NK-92 treated with Interleukin-12 subunit alpha and Interleukin-12 subunit beta, amount 100 ng/mL, for 24 hours (cell line): ENCODE results near the gene FADS6.
"Not testable (repeated sequence)": the region's sequence is repeated elsewhere in the genome, so short reads cannot be mapped to it uniquely, and the experiment has no call there.

Experiments
- DNase-seq: peaks from one replicate; lab custom pipeline; 2025; lab: John Stamatoyannopoulos, UW

Gene FADS6

GRCh38 chr17:74921026-74921681, 27.7 kb upstream of the FADS6 start:
- DNase-seq, result no peak

GRCh38 chr17:74920642-74921025, 27.2 kb upstream of the FADS6 start:
- no peak for DNase-seq

GRCh38 chr17:74920306-74920620, 26.8 kb upstream of the FADS6 start:
- no peak for DNase-seq

- DNase-seq, result no peak
Measured at GRCh38 chr17:74919440-74920305, 26.2 kb upstream of the FADS6 start.

- DNase-seq, result no peak
Measured at GRCh38 chr17:74918906-74919305, 25.5 kb upstream of the FADS6 start.

GRCh38 chr17:74917430-74917829, 24.0 kb upstream of the FADS6 start:
- no peak for DNase-seq

- DNase-seq, result no peak
Measured at GRCh38 chr17:74916851-74917199, 23.4 kb upstream of the FADS6 start.

- DNase-seq, result no peak
Measured at GRCh38 chr17:74916136-74916850, 22.9 kb upstream of the FADS6 start.

- not testable (repeated sequence) for DNase-seq
Measured at GRCh38 chr17:74911423-74911822, 18.0 kb upstream of the FADS6 start.

- not testable (repeated sequence) for DNase-seq
Measured at GRCh38 chr17:74909097-74909496, 15.7 kb upstream of the FADS6 start.

- DNase-seq, result no peak
Measured at GRCh38 chr17:74907012-74907411, 13.6 kb upstream of the FADS6 start.

GRCh38 chr17:74906214-74906793, 12.9 kb upstream of the FADS6 start:
- DNase-seq, result not testable (repeated sequence)

- no peak for DNase-seq
Measured at GRCh38 chr17:74904687-74905409, 11.4 kb upstream of the FADS6 start.

GRCh38 chr17:74903671-74904070, 10.2 kb upstream of the FADS6 start:
- DNase-seq, result no peak

GRCh38 chr17:74903034-74903433, 9.6 kb upstream of the FADS6 start:
- DNase-seq, result no peak

- no peak for DNase-seq
Measured at GRCh38 chr17:74901353-74902135, 8.1 kb upstream of the FADS6 start.

GRCh38 chr17:74900208-74900607, 6.8 kb upstream of the FADS6 start:
- no peak for DNase-seq

- no peak for DNase-seq
Measured at GRCh38 chr17:74898376-74898946, 5.0 kb upstream of the FADS6 start.

- DNase-seq, result no peak
Measured at GRCh38 chr17:74893936-74894671, 671 bp upstream of the FADS6 start.
